ENCODE measurements around the gene SERINC4. TPM values are rescaled to one million over a fixed set of nuclear protein-coding genes. Genes with fewer than 3 reads are reported as not detected.

The SERINC4 gene
- total RNA-seq, 2 donors from 2014 or later = 0.31 to 0.61 TPM

Other genes starting within 250 kb of the SERINC4 start
- gene PPIP5K1, start 210.0 kb downstream of the SERINC4 start, total RNA-seq = 10 to 100 TPM; 27.8 to 51.3 TPM
- 1 to 10 TPM in 1 of 2 donors, under 1 TPM in 1; 0.34 to 1.1 TPM for gene CKMT1B, start 206.2 kb downstream of the SERINC4 start, total RNA-seq
- 1 to 10 TPM; 2.3 to 2.6 TPM for gene STRC, start 181.4 kb downstream of the SERINC4 start, total RNA-seq
- 1 to 10 TPM; 4.4 to 8.1 TPM for gene CATSPER2, start 151.4 kb downstream of the SERINC4 start, total RNA-seq
- not detected for gene CKMT1A, start 106.4 kb downstream of the SERINC4 start, total RNA-seq
- 100 to 1,000 TPM; 144 to 224 TPM for gene PDIA3, start 53.8 kb downstream of the SERINC4 start, total RNA-seq
- gene ELL3, start 23.3 kb downstream of the SERINC4 start, total RNA-seq = 1 to 10 TPM; 4.5 to 9.3 TPM
- gene SERF2, start 7.9 kb downstream of the SERINC4 start, total RNA-seq = 100 to 1,000 TPM; 714 to 722 TPM
- 10 to 100 TPM; 11.6 to 35.2 TPM for gene HYPK, start 379 bp upstream of the SERINC4 start, total RNA-seq
- gene MFAP1, start 24.5 kb upstream of the SERINC4 start, total RNA-seq = 10 to 100 TPM; 48.5 to 50.2 TPM
- gene WDR76, start 26.8 kb upstream of the SERINC4 start, total RNA-seq = 100 to 1,000 TPM in 1 of 2 donors, 10 to 100 TPM in 1; 70.8 to 124 TPM

Measured in activated naive CD4-positive, alpha-beta T cell treated with anti-CD3 and anti-CD28 coated beads, Interleukin-2, amount 50 U/mL, for 72 hours (primary cell).